ENCODE results near the gene CRADD. TPM values are rescaled to one million over a fixed set of nuclear protein-coding genes. Genes with fewer than 3 reads are reported as not detected.

The CRADD gene
- total RNA-seq, 4 donors from 2014 or later, result 51.0 to 86.3 (median 56.6) TPM

- peaks cover 0 to 4% (median 0%) of the 10 kb centered on the region in 3 donors for H3K36me3 ChIP-seq
- DNase-seq (ENCODE audit: low spot score in 2 of 2), result no peak
- no peak for TF ChIP-seq EP300 (IDR thresholded peaks at IDR 0.05)
- no peak for TF ChIP-seq POLR2A (IDR thresholded peaks at IDR 0.05)
- TF ChIP-seq CTCF (IDR thresholded peaks at IDR 0.05), result no peak
- H3K9me3 ChIP-seq, result peaks cover 0 to 24% (median 3%) of the 10 kb centered on the region in 4 donors
- H3K4me1 ChIP-seq, result peaks cover 0 to 40% (median 0%) of the 10 kb centered on the region in 4 donors
- H3K27ac ChIP-seq, result peak overlapping the region in 1 of 4 donors; percentile 65
- 72 to 81% methylated on average over 5 of the region's 5 CpGs for WGBS, 2 donors
- no peak overlapping the region for H3K4me3 ChIP-seq
- H3K27me3 ChIP-seq, result no peaks in the 10 kb centered on the region
Observed at GRCh38 chr12:93713060-93713459, 35.9 kb downstream of the CRADD start.

DNA sequence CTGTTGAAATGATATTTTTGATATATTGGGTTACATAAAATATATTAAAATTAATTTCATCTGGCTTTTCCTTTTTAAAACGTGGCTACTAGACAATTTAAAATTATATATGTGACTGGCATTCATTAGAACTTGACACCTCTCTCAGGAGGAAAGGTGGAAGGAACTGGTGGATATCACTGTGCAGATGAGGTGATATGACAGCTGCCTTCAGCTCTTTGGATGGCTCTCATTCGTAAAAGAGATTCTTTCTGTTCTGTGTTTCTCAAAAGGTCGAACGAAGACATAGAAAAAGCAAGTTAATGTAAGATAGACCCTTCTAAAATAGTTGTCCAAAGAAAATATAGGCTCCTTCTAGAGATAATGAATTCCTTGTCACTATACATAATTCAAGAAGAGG, 36.6 kb downstream of the CRADD start:
- no peak for DNase-seq (ENCODE audit: low spot score in 2 of 2)
- H3K36me3 ChIP-seq, result peaks cover 0 to 1% (median 0%) of the 10 kb centered on the region in 3 donors
- WGBS, 2 donors, result 84% methylated on average over 4 of the region's 4 CpGs
- H3K27me3 ChIP-seq, result no peaks in the 10 kb centered on the region
- no peak overlapping the region for H3K4me3 ChIP-seq
- TF ChIP-seq CTCF (IDR thresholded peaks at IDR 0.05), result no peak
- TF ChIP-seq EP300 (IDR thresholded peaks at IDR 0.05), result no peak
- no peak for TF ChIP-seq POLR2A (IDR thresholded peaks at IDR 0.05)
- H3K9me3 ChIP-seq, result peaks cover 0 to 29% (median 3%) of the 10 kb centered on the region in 4 donors
- peak overlapping the region in 2 of 4 donors; percentile 38 to 75 for H3K27ac ChIP-seq
- H3K4me1 ChIP-seq, result peaks cover 0 to 40% (median 0%) of the 10 kb centered on the region in 4 donors

DNA sequence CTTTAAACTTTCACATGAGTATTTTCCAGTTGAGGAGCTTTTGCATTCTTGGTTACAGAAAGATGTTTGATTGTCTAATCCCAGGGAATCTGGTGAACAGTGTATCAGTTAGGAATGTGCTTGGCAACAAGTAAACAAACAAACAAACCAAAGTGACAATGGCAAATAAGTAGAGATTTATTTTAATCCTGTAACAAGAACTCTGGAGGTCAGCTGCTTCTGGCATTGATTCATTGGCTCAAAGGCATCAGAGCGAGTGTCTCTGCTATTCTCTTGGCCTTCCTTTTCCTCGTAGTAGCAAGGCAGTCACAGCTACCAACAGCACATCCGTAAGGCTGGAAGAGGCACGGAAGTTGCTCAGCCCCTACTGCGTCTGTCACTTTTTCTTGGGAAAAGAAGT, 37.2 kb downstream of the CRADD start:
- H3K9me3 ChIP-seq, result peaks cover 0 to 24% (median 2%) of the 10 kb centered on the region in 4 donors
- no peak for DNase-seq (ENCODE audit: low spot score in 2 of 2)
- TF ChIP-seq POLR2A (IDR thresholded peaks at IDR 0.05) (no peak), EP300 (IDR thresholded peaks at IDR 0.05) (peak in 1 of 2 donors; percentile 8)
- peaks cover 0 to 40% (median 0%) of the 10 kb centered on the region in 4 donors for H3K4me1 ChIP-seq
- WGBS, 2 donors, result 39 to 49% methylated on average over 5 of the region's 5 CpGs
- no peaks in the 10 kb centered on the region for H3K27me3 ChIP-seq
- no peaks in the 10 kb centered on the region for H3K36me3 ChIP-seq
- H3K27ac ChIP-seq, result peak overlapping the region in 2 of 4 donors; percentile 38 to 75
- no peak overlapping the region for H3K4me3 ChIP-seq

DNA sequence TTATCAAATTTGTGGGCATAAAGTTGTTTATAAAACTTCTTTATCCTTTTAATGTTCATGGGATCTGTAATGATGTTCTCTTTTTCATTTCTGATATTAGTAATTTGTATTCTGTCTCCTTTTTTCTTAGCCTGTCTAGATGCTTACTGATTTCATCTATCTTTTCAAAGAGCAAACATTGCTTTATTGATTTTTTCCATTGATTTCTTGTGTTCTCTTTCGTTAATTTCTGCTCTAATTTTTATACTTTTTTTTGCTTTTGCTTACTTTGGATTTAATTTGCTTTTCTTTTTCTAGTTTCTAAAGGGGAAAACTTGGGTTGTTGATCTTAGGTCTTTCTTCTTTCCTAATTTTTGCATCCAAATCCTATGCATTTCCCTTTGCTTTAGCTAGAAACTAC, 42.5 kb downstream of the CRADD start:
- no peak overlapping the region for H3K4me3 ChIP-seq
- 91 to 97% methylated on average over 1 of the region's 1 CpG for WGBS, 2 donors
- H3K27ac ChIP-seq, result no peak overlapping the region
- no peak for DNase-seq (ENCODE audit: low spot score in 2 of 2)
- no peaks in the 10 kb centered on the region for H3K27me3 ChIP-seq
- no peak for TF ChIP-seq POLR2A (IDR thresholded peaks at IDR 0.05)
- no peak for TF ChIP-seq CTCF (IDR thresholded peaks at IDR 0.05)
- no peak for TF ChIP-seq EP300 (IDR thresholded peaks at IDR 0.05)
- H3K9me3 ChIP-seq, result peaks cover 0 to 22% (median 0%) of the 10 kb centered on the region in 4 donors
- H3K36me3 ChIP-seq, result no peaks in the 10 kb centered on the region
- H3K4me1 ChIP-seq, result peaks cover 0 to 8% (median 0%) of the 10 kb centered on the region in 4 donors

- Histone ChIP-seq H3K36me3 (no peaks in the 10 kb centered on the region), H3K27ac (no peak overlapping the region), H3K4me1 (no peaks in the 10 kb centered on the region), H3K27me3 (no peaks in the 10 kb centered on the region), H3K9me3 (peaks cover 0 to 22% (median 0%) of the 10 kb centered on the region in 4 donors), H3K4me3 (no peak overlapping the region)
- WGBS, 2 donors, result 92 to 93% methylated on average over 2 of the region's 2 CpGs
- TF ChIP-seq EP300 (IDR thresholded peaks at IDR 0.05) (no peak), POLR2A (IDR thresholded peaks at IDR 0.05) (no peak), CTCF (IDR thresholded peaks at IDR 0.05) (no peak)
- DNase-seq (ENCODE audit: low spot score in 2 of 2), result no peak
Observed at GRCh38 chr12:93720559-93720958, 43.4 kb downstream of the CRADD start.
